H9 (cell line): ENCODE results near the gene TCF7L2. TPM values are rescaled to one million over a fixed set of nuclear protein-coding genes. Genes with fewer than 3 reads are reported as not detected.

Experiments used
- DNase-seq: peaks from one replicate; pipeline ENCODE4 v3.0.0-alpha.2; 2017
- H2AFZ ChIP-seq: one replicate; pipeline ENCODE4 v1.6.1; 2013; ENCODE audit warnings: mild to moderate bottlenecking, low read length, control low read depth, moderate library complexity
- H2AK5ac ChIP-seq: 2 replicates; pipeline ENCODE4 v1.6.1; 2013; ENCODE audit warnings: low read length, control low read depth, mixed read lengths; ENCODE audit not compliant: insufficient read length
- H2BK120ac ChIP-seq: one replicate; pipeline ENCODE4 v1.6.1; 2013; ENCODE audit warnings: low read depth, mild to moderate bottlenecking, low read length, control low read depth, inconsistent platforms; ENCODE audit not compliant: poor library complexity, severe bottlenecking
- H2BK12ac ChIP-seq: 2 replicates; pipeline ENCODE4 v1.6.1; 2013; ENCODE audit warnings: low read length, control low read depth, mixed read lengths, low read depth; ENCODE audit not compliant: insufficient read length
- H2BK15ac ChIP-seq: 2 replicates; pipeline ENCODE4 v1.6.1; 2013; ENCODE audit warnings: low read depth, low read length, control low read depth
- H2BK20ac ChIP-seq: one replicate; pipeline ENCODE4 v1.6.1; 2013; ENCODE audit warnings: low read depth, mild to moderate bottlenecking, low read length, control low read depth, inconsistent platforms; ENCODE audit not compliant: poor library complexity, severe bottlenecking
- H2BK5ac ChIP-seq: 2 replicates; pipeline ENCODE4 v1.6.1; 2013; ENCODE audit warnings: low read length, control low read depth, mixed read lengths; ENCODE audit not compliant: insufficient read length
- H3K14ac ChIP-seq: 2 replicates; pipeline ENCODE4 v1.6.1; 2013; ENCODE audit warnings: low read length, control low read depth; ENCODE audit not compliant: insufficient read depth
- H3K18ac ChIP-seq: 2 replicates; pipeline ENCODE4 v1.6.1; 2013; ENCODE audit warnings: low read depth, mild to moderate bottlenecking, mixed read lengths, low read length, control low read depth; ENCODE audit not compliant: insufficient read length
- H3K23ac ChIP-seq: 2 replicates; pipeline ENCODE4 v1.6.1; 2013; ENCODE audit warnings: low read length, control low read depth, mixed read lengths, low read depth; ENCODE audit not compliant: insufficient read length
- H3K23me2 ChIP-seq: 2 replicates; pipeline ENCODE4 v1.6.1; 2013; ENCODE audit warnings: low read depth, mild to moderate bottlenecking, mixed read lengths, low read length, control low read depth; ENCODE audit not compliant: insufficient read length, poor library complexity, severe bottlenecking
- H3K27ac ChIP-seq: 2 replicates; pipeline ENCODE4 v1.5.1; 2013; ENCODE audit warnings: low read length, control low read depth, mixed read lengths, low read depth; ENCODE audit not compliant: insufficient read length
- H3K27me3 ChIP-seq: 2 replicates; pipeline ENCODE4 v1.6.1; 2013; ENCODE audit warnings: low read length, control low read depth, inconsistent platforms; ENCODE audit not compliant: insufficient read depth
- H3K4ac ChIP-seq: 2 replicates; pipeline ENCODE4 v1.6.1; 2013; ENCODE audit warnings: low read depth, mild to moderate bottlenecking, control low read depth, inconsistent platforms, low read length, moderate library complexity
- H3K4me1 ChIP-seq: 2 replicates; pipeline ENCODE4 v1.6.1; 2013; ENCODE audit warnings: low read length, control low read depth, inconsistent platforms; ENCODE audit not compliant: insufficient read depth
- H3K4me2 ChIP-seq: 2 replicates; pipeline ENCODE4 v1.6.1; 2013; ENCODE audit warnings: low read length, control low read depth, mixed read lengths; ENCODE audit not compliant: insufficient read length, insufficient read depth
- H3K56ac ChIP-seq: 2 replicates; pipeline ENCODE4 v1.6.1; 2013; ENCODE audit warnings: low read depth, mild to moderate bottlenecking, mixed read lengths, low read length, control low read depth; ENCODE audit not compliant: insufficient read length
- H3K79me1 ChIP-seq: 2 replicates; pipeline ENCODE4 v1.6.1; 2013; ENCODE audit warnings: low read depth, mild to moderate bottlenecking, moderate library complexity, low read length, control low read depth, inconsistent platforms; ENCODE audit not compliant: insufficient read depth, poor library complexity, severe bottlenecking
- H3K79me2 ChIP-seq: 2 replicates; pipeline ENCODE4 v1.6.1; 2013; ENCODE audit warnings: low read length, control low read depth, inconsistent platforms; ENCODE audit not compliant: insufficient read depth
- H3K9ac ChIP-seq: 2 replicates; pipeline ENCODE4 v1.6.1; 2013; ENCODE audit warnings: low read length, control low read depth, mixed read lengths; ENCODE audit not compliant: insufficient read length; ENCODE audit errors: extremely low read depth
- H3K9me3 ChIP-seq: one replicate; pipeline ENCODE4 v1.6.1; 2013; ENCODE audit warnings: low read depth, low read length, inconsistent platforms; ENCODE audit not compliant: control insufficient read depth
- H3T11ph ChIP-seq: one replicate; pipeline ENCODE4 v1.6.1; 2013; ENCODE audit warnings: mild to moderate bottlenecking, low read length, control low read depth, inconsistent platforms
- H4K20me1 ChIP-seq: one replicate; pipeline ENCODE4 v1.6.1; 2013; ENCODE audit not compliant: control insufficient read depth, insufficient read length, insufficient read depth
- H4K5ac ChIP-seq: 2 replicates; pipeline ENCODE4 v1.6.1; 2013; ENCODE audit warnings: low read depth, mild to moderate bottlenecking, mixed read lengths, low read length, control low read depth; ENCODE audit not compliant: insufficient read length
- H4K8ac ChIP-seq: replicated peaks from 2 replicates; pipeline ENCODE4 v1.6.1; 2013; ENCODE audit warnings: low read length, control low read depth, mixed read lengths, low read depth; ENCODE audit not compliant: insufficient read length
- H4K91ac ChIP-seq: 2 replicates; pipeline ENCODE4 v1.6.1; 2013; ENCODE audit warnings: low read depth, mild to moderate bottlenecking, moderate library complexity, mixed read lengths, low read length, control low read depth; ENCODE audit not compliant: insufficient read length
- H3K27ac Mint-ChIP-seq, 3 experiments: 2 replicates in 2 of 3; 3 replicates in 1 of 3; pipeline ENCODE4 v1.8.0; 2020 to 2021; ENCODE audit warnings: mixed read lengths in 3 of 3, mild to moderate bottlenecking in 1 of 3, moderate library complexity in 1 of 3
- H3K27me3 Mint-ChIP-seq: 2 replicates; pipeline ENCODE4 v1.8.0; 2021; ENCODE audit warnings: low read depth, mild to moderate bottlenecking, moderate library complexity, mixed read lengths
- H3K36me3 Mint-ChIP-seq, 3 experiments: 2 replicates in 2 of 3; 3 replicates in 1 of 3; pipeline ENCODE4 v1.8.0; 2020 to 2021; ENCODE audit warnings: low read depth in 3 of 3, mixed read lengths in 3 of 3; ENCODE audit not compliant: insufficient read depth in 1 of 3
- H3K4me1 Mint-ChIP-seq, 2 experiments: 2 replicates each; pipeline ENCODE4 v1.8.0; 2020; ENCODE audit warnings: mixed read lengths in 2 of 2
- H3K4me3 Mint-ChIP-seq, 2 experiments: 2 replicates in 1 of 2; 3 replicates in 1 of 2; pipeline ENCODE4 v1.8.0; 2020 to 2021; ENCODE audit warnings: mild to moderate bottlenecking in 2 of 2, mixed read lengths in 2 of 2, moderate library complexity in 1 of 2
- H3K9me3 Mint-ChIP-seq, 2 experiments: 2 replicates in 1 of 2; 3 replicates in 1 of 2; pipeline ENCODE4 v1.8.0; 2020; ENCODE audit warnings: mild to moderate bottlenecking in 2 of 2, mixed read lengths in 2 of 2, moderate library complexity in 1 of 2
- CTCF ChIP-seq: fragments of 200-600 bp; sonication (generic); conservative IDR thresholded peaks from 3 replicates; pipeline ENCODE4 v1.8.0; 2021; ENCODE audit warnings: antibody characterized with exemption, mild to moderate bottlenecking
- WGBS: extraction: QIAGEN DNeasy Blood & Tissue Kit; methylation state at CpG from one replicate; pipeline ENCODE4 v1.1.7; 2013; ENCODE audit warnings: missing lambda C conversion rate, low lambda C conversion rate, mixed read lengths; ENCODE audit not compliant: insufficient read length; ENCODE audit errors: extremely low coverage; 5-methylcytosine and 5-hydroxymethylcytosine counted together
- total RNA-seq: library from RNA; stranded (reverse); gene quantifications from 2 replicates; pipeline ENCODE4 v1.2.1, GENCODE V29; 2021

The TCF7L2 gene
- total RNA-seq, 1 experiment from 2014 or later: 71.1 TPM

GRCh38 chr10:113160641-113161040, 210.6 kb downstream of the TCF7L2 start:
- Histone ChIP-seq H2BK120ac (no peak overlapping the region), H3K27ac (no peak overlapping the region), H3K79me1 (no peaks in the 10 kb centered on the region), H3K56ac (no peak overlapping the region), H2BK20ac (no peak overlapping the region), H2BK5ac (no peak overlapping the region), H3K23ac (no peak overlapping the region), H4K8ac (no peak overlapping the region), H3K79me2 (no peaks in the 10 kb centered on the region), H3K9me3 (no peaks in the 10 kb centered on the region), H4K91ac (no peak overlapping the region), H3K4ac (no peak overlapping the region), H3K4me1 (peaks cover 9% of the 10 kb centered on the region; the same call in 1 of the 2 replicates), H2BK12ac (no peak overlapping the region), H2AFZ (no peak overlapping the region), H3K27me3 (no peaks in the 10 kb centered on the region), H3K23me2 (no peaks in the 10 kb centered on the region), H3K14ac (no peak overlapping the region), H2BK15ac (no peak overlapping the region), H3K9ac (no peak overlapping the region), H3K18ac (no peak overlapping the region), H4K20me1 (no peaks in the 10 kb centered on the region), H4K5ac (no peak overlapping the region), H3T11ph (no peak overlapping the region), H2AK5ac (no peak overlapping the region), H3K4me2 (no peak overlapping the region)
- DNase-seq: no peak
- no peak for TF ChIP-seq CTCF
- H3K36me3 Mint-ChIP-seq: peaks cover 41 to 88% (median 80%) of the 10 kb centered on the region in 3 experiments; a peak in 6 of 7 replicates
- H3K4me1 Mint-ChIP-seq: peaks cover 34 to 64% of the 10 kb centered on the region in 2 experiments
- no peaks in the 10 kb centered on the region; a peak in 1 of 5 replicates for H3K9me3 Mint-ChIP-seq
- no peaks in the 10 kb centered on the region for H3K27me3 Mint-ChIP-seq
- no CpG with 5 or more reads among the region's 10 CpGs for WGBS
- H3K27ac Mint-ChIP-seq: peak overlapping the region in 1 of 3 experiments; percentile 61; a peak in 3 of 7 replicates
- no peak overlapping the region for H3K4me3 Mint-ChIP-seq
